IPS-NIHi7 (cell line): Measurements from ENCODE around the gene NRL.
A peak's percentile ranks its signal among the peaks of the same experiment; 100 is the strongest.

ENCODE experiments used
- DNase-seq: peaks from one replicate; pipeline ENCODE4 v3.0.0; 2012; ENCODE audit warnings: mixed read lengths; ENCODE audit errors: extremely low spot score

NRL gene

GRCh38 chr14:24098927-24099813 is 15.6 kb downstream of the NRL start:
- DNase-seq, result no peak

- no peak for DNase-seq
Measured at GRCh38 chr14:24098229-24098926, 16.4 kb downstream of the NRL start.

- no peak for DNase-seq
Measured at GRCh38 chr14:24096545-24097181, 18.1 kb downstream of the NRL start.

GRCh38 chr14:24095271-24096068 is 19.3 kb downstream of the NRL start:
- DNase-seq, result peak; percentile 70

- DNase-seq, result no peak
Measured at GRCh38 chr14:24094841-24095270, 19.9 kb downstream of the NRL start.

GRCh38 chr14:24093901-24094840 is 20.6 kb downstream of the NRL start, which contains the start of gene PCK2:
TSS of gene PCK2 (plus strand) at chr14:24094311. CDS start at chr14:24094406, 95 bp downstream.
- peak; percentile 99 for DNase-seq

GRCh38 chr14:24093207-24093900 is 21.4 kb downstream of the NRL start:
- no peak for DNase-seq

- DNase-seq, result no peak
Measured at GRCh38 chr14:24092505-24093206, 22.1 kb downstream of the NRL start.

GRCh38 chr14:24092110-24092504 is 22.6 kb downstream of the NRL start:
- no peak for DNase-seq

- DNase-seq, result no peak
Measured at GRCh38 chr14:24089890-24090289, 24.9 kb downstream of the NRL start.

GRCh38 chr14:24088095-24088494 is 26.7 kb downstream of the NRL start:
- DNase-seq, result no peak

GRCh38 chr14:24087004-24087403 is 27.7 kb downstream of the NRL start:
- DNase-seq, result no peak

- no peak for DNase-seq
Measured at GRCh38 chr14:24086193-24086955, 28.4 kb downstream of the NRL start.

- no peak for DNase-seq
Measured at GRCh38 chr14:24085215-24085614, 29.5 kb downstream of the NRL start.

GRCh38 chr14:24084440-24084839 is 30.3 kb downstream of the NRL start:
- no peak for DNase-seq

GRCh38 chr14:24083462-24083861 is 31.3 kb downstream of the NRL start:
- no peak for DNase-seq

- DNase-seq, result no peak
Measured at GRCh38 chr14:24082411-24083080, 32.2 kb downstream of the NRL start.

GRCh38 chr14:24081739-24082211 is 33.0 kb downstream of the NRL start:
- DNase-seq, result no peak
